ENCODE data around the gene HAPLN3. TPM values are rescaled to one million over a fixed set of nuclear protein-coding genes. Genes with fewer than 3 reads are reported as not detected.
A peak's percentile ranks its signal among the peaks of the same experiment; 100 is the strongest.

The HAPLN3 gene
- total RNA-seq, 1 experiment from 2014 or later: 5.4 TPM

DNA sequence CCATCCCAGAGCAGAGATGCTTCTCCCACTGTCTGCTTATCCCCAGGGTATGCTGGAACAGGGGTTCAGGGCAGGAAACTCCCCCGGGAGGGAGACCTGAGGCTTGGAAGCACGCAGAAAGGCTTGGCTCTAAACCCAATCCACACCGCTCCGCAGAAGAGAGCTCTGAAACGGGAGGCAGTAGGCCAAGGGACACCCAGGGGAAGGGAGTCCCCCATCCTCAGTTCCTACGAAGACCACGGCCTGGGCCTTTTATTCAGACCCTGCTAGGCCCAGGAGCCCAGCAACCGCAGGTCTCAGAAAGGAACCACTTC lies 1.8 kb upstream of the HAPLN3 start:
- DNase-seq (ENCODE audit: extremely low read depth, low read depth): no peak

DNA sequence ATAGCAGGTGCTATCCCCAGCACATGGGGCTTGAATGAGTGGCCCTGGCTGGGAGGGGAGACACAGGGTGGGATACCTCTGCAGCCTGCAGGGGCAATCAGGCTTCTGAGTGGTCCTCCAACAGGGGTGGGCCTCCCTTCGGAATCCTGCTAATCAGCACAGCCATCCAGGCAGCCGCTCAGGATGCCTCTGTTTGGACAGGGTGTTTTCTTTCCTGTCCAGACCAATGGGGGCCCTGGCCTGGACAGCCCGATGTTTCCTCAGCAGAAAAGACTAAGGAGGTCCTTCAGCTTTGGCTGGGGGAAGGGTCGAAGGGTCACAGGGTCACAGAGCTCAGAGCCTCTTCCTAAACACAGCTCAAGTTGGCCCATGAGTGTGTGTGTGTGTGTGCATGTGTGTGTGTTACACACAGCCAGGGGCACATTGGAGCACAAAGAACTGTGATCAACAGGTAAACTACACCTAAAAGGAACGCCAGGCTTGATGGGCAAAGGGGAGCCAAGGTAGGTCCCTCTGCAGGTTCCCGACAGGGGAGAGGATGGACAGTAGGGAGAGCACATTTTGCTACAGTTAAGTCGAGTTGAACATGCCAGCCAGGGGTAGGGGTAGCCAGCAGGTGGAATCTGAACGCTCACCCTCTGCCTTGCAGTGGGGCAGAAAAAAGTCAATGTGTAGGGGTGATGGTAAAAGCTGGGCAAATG lies 1.1 kb upstream of the HAPLN3 start:
- DNase-seq (ENCODE audit: extremely low read depth, low read depth): no peak

DNA sequence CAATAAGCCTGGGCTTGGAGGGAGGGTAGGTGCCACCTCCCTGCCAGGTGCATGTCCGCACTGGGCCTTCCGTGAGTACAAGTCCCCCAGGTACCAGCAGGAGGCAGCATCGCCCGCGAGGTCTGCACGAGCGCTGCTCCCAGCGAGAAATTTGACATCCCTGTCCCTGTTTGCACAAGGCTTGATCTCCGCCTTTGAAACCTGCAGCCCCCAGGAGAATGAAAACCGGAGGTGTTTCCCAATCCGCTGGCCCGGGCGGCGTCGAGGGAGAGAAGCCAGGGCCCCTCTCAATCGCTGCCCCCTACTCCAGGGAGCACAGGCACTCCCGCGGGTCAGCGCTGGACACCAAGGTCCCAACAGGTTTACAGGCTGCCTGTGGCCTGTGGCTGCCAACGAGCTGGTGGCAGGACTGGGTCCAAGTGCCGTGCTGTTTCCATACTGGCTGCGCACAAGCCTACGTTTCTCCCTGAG lies 961 bp downstream of the HAPLN3 start:
- no peak for DNase-seq (ENCODE audit: extremely low read depth, low read depth)

DNA sequence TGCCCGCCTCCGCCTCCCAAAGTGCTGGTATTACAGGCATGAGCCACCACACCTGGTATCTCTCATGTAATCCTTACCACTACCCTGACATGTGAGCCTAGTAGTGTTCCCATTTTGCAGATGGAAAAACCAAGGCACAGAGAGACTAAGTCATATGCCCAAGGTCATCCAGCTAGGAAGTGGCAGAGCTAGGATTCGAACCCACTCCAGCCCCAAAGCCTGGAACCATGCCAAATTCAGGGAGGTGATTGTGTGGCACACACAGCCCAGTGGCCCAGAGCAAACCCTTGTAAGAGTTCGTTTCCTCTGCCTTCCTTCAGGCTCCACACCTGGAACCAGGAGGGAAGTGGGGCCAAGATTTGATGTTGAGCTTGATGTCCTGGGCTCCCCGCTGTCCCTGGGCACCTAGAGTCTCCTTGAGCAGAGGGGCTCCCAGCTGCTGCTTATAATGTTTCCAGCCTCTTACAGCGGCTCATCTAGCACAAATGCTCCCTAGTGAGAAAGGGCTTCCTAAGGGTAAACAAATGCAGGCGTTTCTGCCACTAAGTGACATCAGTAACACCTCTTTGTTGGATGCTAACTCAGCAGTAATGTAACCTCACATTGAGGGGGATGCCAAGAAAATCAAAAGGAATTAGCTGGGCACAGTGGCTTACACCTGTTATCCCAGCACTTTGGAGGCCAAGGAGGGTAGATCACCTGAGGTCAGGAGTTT lies 3.6 kb downstream of the HAPLN3 start:
- peak; percentile 75 for DNase-seq (ENCODE audit: extremely low read depth, low read depth)

DNA sequence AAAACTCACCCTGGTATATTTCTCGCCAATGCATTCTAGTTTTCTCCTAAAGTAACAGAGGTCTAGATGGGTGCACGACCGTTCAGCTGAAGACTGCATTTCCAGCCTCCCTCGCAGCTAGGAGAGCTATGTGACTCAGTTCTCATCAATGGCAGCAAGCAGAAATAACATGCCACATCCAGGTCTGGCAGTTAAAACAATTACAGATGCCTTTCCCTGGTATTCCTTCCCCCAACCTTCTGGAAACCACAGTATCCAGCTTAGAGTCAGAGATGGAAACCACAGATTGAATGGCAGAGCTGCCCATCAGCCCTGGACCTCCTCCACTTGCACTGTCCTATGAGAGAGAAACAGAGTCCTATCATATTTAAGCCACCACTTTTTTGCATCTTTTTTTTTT lies 4.8 kb downstream of the HAPLN3 start:
- no peak for DNase-seq (ENCODE audit: extremely low read depth, low read depth)

DNA sequence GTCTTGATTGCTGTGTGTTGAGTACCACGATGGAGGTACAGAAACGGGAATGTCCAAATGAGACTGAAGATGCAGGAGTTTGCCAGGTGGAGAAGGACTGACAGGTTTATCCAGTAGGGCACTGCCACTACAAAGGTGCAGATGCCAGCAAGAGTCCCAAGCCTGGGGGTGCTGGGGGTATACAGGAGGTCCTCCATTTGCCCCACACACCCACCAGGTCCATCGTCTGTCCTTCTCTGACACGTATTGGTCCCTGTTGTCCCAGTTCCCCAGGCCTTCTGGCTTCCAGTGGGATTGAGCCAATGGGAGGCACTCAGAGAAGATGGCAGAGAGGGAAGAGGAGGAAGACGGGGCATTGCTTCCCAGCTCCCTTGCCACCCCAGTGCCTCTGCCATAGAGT lies 6.6 kb downstream of the HAPLN3 start:
- no peak for DNase-seq (ENCODE audit: extremely low read depth, low read depth)

DNA sequence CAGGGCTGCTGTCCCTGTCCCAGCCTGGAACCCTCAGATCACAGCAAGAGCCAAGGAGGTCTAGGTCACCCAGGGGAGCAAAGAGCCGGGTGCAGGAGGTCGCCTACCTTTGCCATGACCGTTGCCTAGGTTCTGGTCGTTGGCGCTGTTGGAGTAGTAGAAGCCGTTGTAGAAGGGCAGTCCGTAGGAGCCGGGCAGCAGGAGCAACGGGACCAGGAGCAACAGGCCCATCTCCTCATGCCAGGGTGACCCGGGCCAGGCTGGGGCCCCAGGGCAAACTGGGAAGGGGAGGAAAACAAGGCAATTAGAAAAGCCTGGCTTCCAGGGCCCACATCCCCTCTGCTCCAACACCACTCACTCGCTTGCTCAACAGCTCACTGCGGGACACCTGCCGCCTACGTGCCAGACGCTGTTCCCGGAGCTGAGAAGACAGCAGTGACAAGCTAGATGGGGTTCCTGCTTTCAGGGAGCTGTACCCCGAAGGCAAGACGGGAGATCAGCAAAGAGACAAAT lies 8.2 kb downstream of the HAPLN3 start:
- DNase-seq (ENCODE audit: extremely low read depth, low read depth): no peak

DNA sequence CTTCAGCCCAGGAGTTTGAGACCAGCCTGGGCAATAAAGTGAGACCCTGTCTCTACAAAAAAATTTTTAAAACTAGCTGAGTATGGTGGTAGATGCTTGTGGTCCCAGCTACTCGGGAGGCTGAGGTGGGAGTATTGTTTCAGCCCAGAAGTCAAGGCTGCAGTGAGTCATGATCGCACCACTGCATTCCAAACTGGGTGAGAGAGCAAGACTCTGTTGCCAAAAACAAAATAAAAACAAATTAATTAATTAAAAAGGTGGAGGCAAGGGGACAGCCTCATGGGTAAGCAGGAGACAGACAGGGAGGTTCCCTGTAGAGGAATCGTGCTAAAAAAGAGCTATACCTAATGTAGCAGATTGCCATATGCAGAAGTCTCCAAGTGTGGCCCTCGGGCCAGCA lies 12.6 kb downstream of the HAPLN3 start:
- DNase-seq (ENCODE audit: extremely low read depth, low read depth): no peak

DNA sequence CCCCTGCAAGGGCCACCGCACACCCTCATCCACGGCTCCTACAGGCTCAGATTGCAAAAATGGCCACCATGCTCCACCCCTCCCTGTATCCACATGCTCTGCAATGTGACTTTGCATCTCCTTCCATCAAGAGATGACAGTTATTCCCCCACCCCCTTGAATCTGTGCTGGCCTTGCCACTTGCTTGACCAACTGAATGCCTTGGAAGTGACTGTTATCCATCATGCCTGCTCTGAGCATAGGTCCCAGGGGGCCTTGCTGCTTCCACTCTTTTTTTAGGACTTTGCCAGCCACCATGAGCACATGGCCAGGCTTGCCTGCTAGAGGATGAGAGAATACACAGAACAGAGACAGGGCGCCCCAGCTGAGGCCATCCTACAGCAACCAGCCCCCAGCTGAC lies 13.6 kb downstream of the HAPLN3 start:
- DNase-seq (ENCODE audit: extremely low read depth, low read depth): no peak

DNA sequence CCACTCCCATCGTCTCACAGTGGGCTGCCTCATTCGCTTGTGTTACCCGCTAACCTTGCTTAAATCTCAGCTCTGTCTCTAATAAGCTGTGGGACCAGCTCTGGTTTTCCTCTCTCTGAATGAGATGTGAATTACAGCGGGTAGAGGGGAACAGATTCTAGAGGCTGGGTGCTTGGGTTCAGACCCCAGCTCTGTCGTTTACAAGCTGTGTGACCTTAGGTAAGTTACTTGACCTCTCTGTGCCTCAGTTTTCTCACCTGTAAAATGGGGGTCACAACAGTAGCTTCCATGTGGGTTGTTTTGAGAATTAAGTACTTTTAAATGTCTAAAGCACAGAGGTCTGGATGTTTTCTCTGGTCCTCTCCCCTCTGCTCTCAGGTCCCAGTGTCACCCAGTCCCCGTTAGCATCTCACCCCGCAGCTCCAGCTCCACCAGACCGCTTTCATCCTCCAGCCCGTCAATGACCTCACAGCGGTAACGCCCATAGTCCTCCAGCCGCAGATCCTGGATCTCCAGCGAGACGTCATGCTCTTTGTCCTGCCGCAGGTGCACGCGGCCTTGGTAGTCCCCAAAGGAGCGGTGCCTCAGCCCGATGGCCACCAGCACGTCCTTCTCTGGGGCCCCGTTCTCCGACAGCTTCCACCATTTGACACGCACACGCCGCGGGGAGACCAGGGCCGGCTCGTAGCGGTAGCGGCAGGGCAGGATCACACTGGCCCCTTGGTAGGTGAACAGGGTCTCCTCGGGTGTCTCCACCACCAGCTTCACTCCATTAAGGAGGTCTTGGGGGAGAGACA lies 14.2 kb downstream of the HAPLN3 start:
- no peak for DNase-seq (ENCODE audit: extremely low read depth, low read depth)

DNA sequence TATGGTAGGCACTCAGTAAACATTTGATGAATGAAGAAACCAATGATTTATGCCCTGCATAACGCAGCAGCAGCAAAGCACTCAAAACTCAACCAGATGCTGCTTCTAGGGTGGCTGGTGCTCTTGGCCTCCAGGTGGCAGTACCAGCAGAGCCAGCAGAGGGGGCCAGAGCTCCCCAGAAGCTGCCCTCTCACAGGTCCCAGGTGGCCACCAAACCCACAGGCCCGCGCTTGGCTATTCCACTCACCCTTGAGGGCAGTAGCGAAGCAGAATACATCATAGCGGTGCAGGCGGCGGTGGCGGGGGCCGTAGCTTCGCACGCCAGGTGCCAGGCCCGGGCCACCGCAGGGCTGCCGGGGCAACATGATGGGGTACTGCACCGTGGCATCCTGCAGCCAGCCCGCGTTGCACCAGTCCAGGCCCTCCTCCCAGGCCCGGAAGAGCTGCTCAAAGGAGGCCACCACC lies 16.6 kb downstream of the HAPLN3 start:
- DNase-seq (ENCODE audit: extremely low read depth, low read depth): peak; percentile 63

DNA sequence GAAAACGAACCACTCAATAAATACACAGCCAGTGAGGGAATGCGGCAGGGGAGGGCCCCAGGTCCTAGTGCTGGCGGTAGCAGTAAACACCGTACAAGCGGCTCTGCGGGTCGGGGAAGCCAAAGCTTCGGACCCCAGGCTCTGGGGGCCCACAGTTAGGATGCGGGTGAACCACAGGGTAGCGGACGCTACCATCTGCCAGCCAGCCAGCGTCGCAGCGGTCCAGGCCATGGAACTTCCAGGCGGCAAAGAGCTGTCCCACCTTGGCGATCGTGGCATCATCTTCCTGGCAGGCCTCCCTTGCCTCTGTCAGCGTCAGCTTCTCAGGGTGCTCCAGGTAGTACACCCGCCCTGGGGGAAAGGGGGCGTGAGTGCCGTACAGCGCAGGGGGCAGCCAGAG lies 17.4 kb downstream of the HAPLN3 start:
- no peak for DNase-seq (ENCODE audit: extremely low read depth, low read depth)

DNA sequence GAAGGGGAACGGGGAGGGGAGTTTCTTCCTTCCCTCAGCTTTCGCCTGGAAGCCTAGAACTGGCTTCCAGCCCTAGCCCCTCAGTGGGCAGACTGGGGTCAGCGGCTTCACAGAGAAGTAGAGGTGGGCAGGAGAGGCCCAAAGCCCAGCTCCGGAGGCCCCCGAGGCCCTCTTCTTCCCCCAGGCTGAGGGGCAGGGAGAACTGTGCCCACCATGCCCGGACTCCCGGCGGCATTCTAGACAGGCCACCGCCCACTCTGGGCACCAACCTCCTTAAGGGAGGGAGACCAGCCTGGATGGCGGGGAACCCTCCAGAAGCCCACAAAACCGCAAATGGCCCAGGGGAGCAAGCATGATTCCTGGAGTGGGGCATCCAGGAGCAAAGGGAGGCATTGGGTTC lies 17.9 kb downstream of the HAPLN3 start:
- DNase-seq (ENCODE audit: extremely low read depth, low read depth): no peak

DNA sequence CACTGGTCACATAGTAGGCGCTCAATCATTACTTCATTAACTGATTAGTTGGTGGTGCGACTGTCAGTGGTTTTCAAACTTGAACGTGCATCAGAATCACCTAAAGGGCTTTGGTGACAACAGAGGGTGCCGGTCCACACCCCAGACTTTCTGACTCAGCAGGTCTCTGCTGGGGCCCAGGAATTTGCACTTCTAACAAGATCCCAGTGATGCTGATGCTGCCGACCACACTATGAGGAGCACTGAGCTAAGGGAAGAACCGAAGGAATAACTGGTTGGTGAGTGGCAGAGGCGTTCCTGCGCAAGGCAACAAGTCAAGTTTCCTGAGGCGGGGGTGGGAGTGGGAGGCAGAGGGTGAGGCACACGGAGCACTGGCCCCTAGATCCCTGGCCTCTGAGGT lies 18.8 kb downstream of the HAPLN3 start:
- DNase-seq (ENCODE audit: extremely low read depth, low read depth): no peak

DNA sequence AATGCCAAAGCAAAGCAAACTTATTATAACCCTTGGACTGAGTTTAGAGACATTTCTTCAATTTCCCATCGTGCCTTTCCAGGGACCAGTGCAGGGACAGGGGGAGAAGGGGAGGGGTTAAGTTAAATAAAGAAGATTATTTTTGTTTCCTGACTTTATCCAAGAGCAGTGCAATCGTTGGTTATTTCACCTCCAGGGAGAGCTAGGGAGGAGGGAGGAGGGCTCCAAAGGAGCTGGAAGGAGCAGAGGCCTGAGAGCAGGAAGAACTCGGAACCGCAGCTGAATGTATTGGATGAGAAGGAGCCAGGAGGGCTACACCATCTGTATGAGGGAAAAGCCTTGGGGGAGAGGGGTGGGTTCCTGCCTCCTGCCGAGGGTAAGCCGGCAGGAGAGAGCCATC lies 20.7 kb downstream of the HAPLN3 start:
- DNase-seq (ENCODE audit: extremely low read depth, low read depth): no peak

DNA sequence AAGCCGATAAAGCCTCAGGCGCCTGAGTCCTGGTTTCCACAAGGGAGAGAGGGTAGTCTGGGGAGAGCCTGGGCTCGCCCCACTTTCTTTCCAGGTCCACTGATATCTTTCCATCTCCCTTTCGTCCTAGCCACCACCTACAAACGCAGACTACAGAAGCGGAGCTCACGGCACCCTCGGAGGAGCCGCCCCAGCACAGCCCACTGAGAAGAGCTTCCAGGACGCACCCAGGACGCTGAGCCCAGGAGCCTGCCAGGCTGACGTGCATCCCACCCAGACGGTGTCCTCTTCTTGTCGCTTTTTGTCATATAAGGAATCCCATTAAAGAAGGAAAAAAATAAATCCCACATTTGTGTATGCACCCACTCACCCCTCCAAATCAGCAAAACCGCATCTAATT lies 21.1 kb downstream of the HAPLN3 start:
- DNase-seq (ENCODE audit: extremely low read depth, low read depth): no peak

DNA sequence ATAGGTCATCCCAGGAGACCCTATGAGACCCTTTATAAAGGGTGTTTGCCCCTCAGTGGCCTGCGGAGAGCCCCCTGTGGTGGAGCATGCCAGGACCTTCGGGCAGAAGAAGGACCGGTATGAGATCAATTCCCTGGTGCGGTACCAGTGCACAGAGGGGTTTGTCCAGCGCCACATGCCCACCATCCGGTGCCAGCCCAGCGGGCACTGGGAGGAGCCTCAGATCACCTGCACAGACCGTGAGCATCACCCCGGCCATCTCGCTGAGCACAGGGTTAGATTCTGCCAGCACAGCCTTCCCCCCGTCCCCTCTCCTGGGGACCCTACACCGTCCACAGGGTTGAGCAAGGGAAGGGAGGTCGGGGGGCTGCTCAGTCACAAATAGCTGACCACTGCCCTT lies 21.6 kb downstream of the HAPLN3 start:
- DNase-seq (ENCODE audit: extremely low read depth, low read depth): no peak

DNA sequence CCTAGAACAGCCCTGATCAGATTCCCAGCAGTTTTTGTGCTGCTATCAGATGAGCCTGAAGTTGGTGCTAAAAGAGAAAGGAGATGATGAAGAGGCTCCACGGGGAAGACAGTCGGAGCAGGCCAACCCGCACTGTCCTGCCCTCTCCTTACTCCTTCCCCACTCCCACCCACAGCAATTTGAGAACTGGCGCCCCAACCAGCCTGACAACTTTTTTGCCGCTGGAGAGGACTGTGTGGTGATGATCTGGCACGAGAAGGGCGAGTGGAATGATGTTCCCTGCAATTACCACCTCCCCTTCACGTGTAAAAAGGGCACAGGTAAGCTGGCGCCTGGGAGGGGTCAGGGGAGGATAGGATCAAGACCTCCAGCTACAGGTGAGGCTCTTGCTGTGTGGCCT lies 22.6 kb downstream of the HAPLN3 start:
- DNase-seq (ENCODE audit: extremely low read depth, low read depth): no peak

DNA sequence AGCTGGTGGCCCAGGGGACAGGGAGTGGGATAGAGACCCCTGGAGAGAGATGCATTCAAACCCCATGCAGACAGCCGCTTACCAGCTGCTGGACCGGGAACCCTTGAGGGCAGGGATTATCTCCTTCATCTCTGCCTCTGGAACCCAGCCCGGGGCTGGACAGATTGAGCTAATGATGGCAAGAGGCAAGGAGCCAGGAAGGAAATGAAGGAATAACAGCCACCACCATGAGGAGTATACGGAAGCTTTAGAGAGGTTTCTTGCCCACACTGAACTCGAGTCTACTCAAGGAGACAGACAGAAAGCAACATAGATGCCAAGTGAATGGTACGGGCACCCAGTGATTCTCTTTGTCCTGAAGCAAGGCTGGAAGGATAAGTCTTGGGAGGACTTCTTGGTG lies 23.2 kb downstream of the HAPLN3 start:
- DNase-seq (ENCODE audit: extremely low read depth, low read depth): no peak

DNA sequence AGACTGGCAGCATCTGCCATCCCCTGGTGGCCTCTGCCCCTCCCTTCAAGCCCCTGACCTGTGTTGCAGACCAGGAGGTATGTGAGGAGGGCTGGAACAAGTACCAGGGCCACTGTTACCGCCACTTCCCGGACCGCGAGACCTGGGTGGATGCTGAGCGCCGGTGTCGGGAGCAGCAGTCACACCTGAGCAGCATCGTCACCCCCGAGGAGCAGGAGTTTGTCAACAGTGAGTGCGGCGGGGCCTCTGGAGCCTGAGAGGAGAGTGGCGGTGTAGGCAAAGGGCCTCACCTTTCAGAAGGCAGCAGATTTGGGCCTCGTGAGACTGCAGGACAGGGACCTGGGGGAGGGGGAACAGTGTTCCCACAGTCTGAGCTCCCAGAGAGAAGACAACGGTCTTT lies 24.0 kb downstream of the HAPLN3 start:
- no peak for DNase-seq (ENCODE audit: extremely low read depth, low read depth)

DNA sequence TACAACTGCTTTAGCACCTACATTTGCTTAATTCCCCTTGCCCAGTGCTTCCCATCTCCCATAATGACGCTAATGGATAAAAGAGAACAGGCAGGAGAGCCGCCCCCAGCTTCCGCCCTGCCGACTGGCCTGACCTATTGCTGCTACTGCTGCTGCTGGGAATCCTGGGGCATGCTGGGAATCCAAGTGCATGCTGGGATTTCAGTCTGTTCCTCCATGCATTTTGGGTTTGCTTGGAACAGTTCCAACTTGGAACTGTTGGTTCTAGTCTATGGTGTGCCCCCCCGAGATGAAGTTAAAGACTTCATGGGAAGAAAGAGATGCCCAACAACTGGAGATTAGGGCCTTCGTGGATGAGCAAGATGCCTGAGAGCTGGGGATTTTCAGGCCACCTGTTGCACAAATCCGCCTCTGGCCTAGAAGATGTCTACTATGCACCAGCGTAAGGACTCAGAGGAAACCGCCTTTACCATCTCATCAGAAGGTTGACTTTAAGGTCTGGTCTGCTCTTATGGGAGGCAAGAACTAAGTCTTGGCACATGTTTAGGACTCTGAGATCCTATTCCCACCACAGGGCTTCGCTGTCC lies 29.0 kb downstream of the HAPLN3 start:
- DNase-seq (ENCODE audit: extremely low read depth, low read depth): no peak

Measured in NCI-H460 (cell line).